Mesothelial cell of epicardium (in vitro differentiated cells): ENCODE measurements around the gene FBXO11. TPM values are rescaled to one million over a fixed set of nuclear protein-coding genes. Genes with fewer than 3 reads are reported as not detected.
"Not testable (repeated sequence)": the region's sequence is repeated elsewhere in the genome, so short reads cannot be mapped to it uniquely, and the experiment has no call there.

Source experiments
- DNase-seq, 2 experiments: peaks; one replicate each; pipeline ENCODE4 v3.0.0; 2021; ENCODE audit warnings: low spot score in 2 of 2; ENCODE audit not compliant: unreplicated experiment in 2 of 2
- H3K27ac Mint-ChIP-seq: 2 replicates; pipeline ENCODE4 v1.8.0; 2021; ENCODE audit warnings: mixed read lengths
- H3K27me3 Mint-ChIP-seq: 2 replicates; pipeline ENCODE4 v1.8.0; 2021; ENCODE audit warnings: low read depth, mixed read lengths
- H3K36me3 Mint-ChIP-seq: 2 replicates; pipeline ENCODE4 v1.8.0; 2021; ENCODE audit warnings: mixed read lengths
- H3K4me1 Mint-ChIP-seq: 2 replicates; pipeline ENCODE4 v1.8.0; 2021; ENCODE audit warnings: mixed read lengths
- H3K4me3 Mint-ChIP-seq: 2 replicates; pipeline ENCODE4 v1.8.0; 2021; ENCODE audit warnings: mild to moderate bottlenecking, moderate library complexity, mixed read lengths
- H3K9me3 Mint-ChIP-seq: 2 replicates; pipeline ENCODE4 v1.8.0; 2021; ENCODE audit warnings: mixed read lengths
- CTCF ChIP-seq: fragments of 200-600 bp; sonication (generic); IDR thresholded peaks from one replicate; pipeline ENCODE4 v1.5.0; 2021; ENCODE audit warnings: antibody characterized with exemption; ENCODE audit not compliant: unreplicated experiment
- total RNA-seq: library from RNA; stranded (reverse); gene quantifications from 3 replicates; pipeline ENCODE4 v1.2.1, GENCODE V29; 2021

The FBXO11 gene
- total RNA-seq, 1 donor from 2014 or later = 102 TPM

- Mint-ChIP-seq H3K27me3 (no peaks in the 10 kb centered on the region), H3K4me1 (peaks cover 6% of the 10 kb centered on the region), H3K27ac (no peak overlapping the region), H3K36me3 (no peaks in the 10 kb centered on the region), H3K9me3 (peaks cover 2% of the 10 kb centered on the region), H3K4me3 (no peak overlapping the region)
- no peak for TF ChIP-seq CTCF
- no peak for DNase-seq
These were observed 2.4 kb upstream of the FBXO11 start for GRCh38 chr2:47908682-47909081.

GRCh38 chr2:47907039-47907781 lies 912 bp upstream of the FBXO11 start:
- Mint-ChIP-seq H3K36me3 (no peaks in the 10 kb centered on the region), H3K4me3 (peak overlapping the region; percentile 84), H3K27ac (peak overlapping the region; percentile 96), H3K9me3 (no peaks in the 10 kb centered on the region), H3K4me1 (peaks cover 21% of the 10 kb centered on the region), H3K27me3 (no peaks in the 10 kb centered on the region)
- no peak for TF ChIP-seq CTCF
- no peak for DNase-seq

GRCh38 chr2:47905386-47906156 lies 727 bp downstream of the FBXO11 start:
- peak overlapping the region; percentile 97 for H3K27ac Mint-ChIP-seq
- no peaks in the 10 kb centered on the region for H3K27me3 Mint-ChIP-seq
- no peaks in the 10 kb centered on the region for H3K9me3 Mint-ChIP-seq
- peak; percentile 55 to 76 for DNase-seq
- peak overlapping the region; percentile 84 for H3K4me3 Mint-ChIP-seq
- peaks cover 26% of the 10 kb centered on the region for H3K4me1 Mint-ChIP-seq
- TF ChIP-seq CTCF = no peak
- H3K36me3 Mint-ChIP-seq = no peaks in the 10 kb centered on the region

- Mint-ChIP-seq H3K27ac (peak overlapping the region; percentile 98), H3K36me3 (no peaks in the 10 kb centered on the region)
These were observed 2.4 kb downstream of the FBXO11 start for GRCh38 chr2:47903781-47904490.

GRCh38 chr2:47901892-47902291 lies 4.4 kb downstream of the FBXO11 start:
- H3K9me3 Mint-ChIP-seq, H3K36me3 Mint-ChIP-seq, DNase-seq, H3K27me3 Mint-ChIP-seq, H3K4me3 Mint-ChIP-seq: not testable (repeated sequence)
- peak overlapping the region; percentile 25 for H3K27ac Mint-ChIP-seq
- H3K4me1 Mint-ChIP-seq = peaks cover 42% of the 10 kb centered on the region

More at GRCh38 chr2:47903781-47904490, 2.4 kb downstream of the FBXO11 start:
- Mint-ChIP-seq H3K4me3 (peak overlapping the region; percentile 95), H3K9me3 (no peaks in the 10 kb centered on the region), H3K27me3 (no peaks in the 10 kb centered on the region), H3K4me1 (peaks cover 36% of the 10 kb centered on the region)
- no peak for TF ChIP-seq CTCF
- no peak for DNase-seq

- TF ChIP-seq CTCF = no peak
- Mint-ChIP-seq H3K9me3 (no peaks in the 10 kb centered on the region), H3K4me3 (no peak overlapping the region), H3K27me3 (no peaks in the 10 kb centered on the region), H3K27ac (no peak overlapping the region), H3K4me1 (peaks cover 50% of the 10 kb centered on the region), H3K36me3 (no peaks in the 10 kb centered on the region)
- DNase-seq = no peak
These were observed 5.4 kb downstream of the FBXO11 start for GRCh38 chr2:47900857-47901256.
